NAMALWA (cell line): ENCODE results near the gene DOHH.

Source experiments
- DNase-seq: peaks from one replicate; pipeline ENCODE4 v3.0.0-alpha.2; 2015; ENCODE audit warnings: low spot score

Gene DOHH

GRCh38 chr19:3478409-3479176, 21.9 kb downstream of the DOHH start:
- DNase-seq = no peak

- peak; percentile 33 for DNase-seq
Measured at GRCh38 chr19:3477951-3478350, 22.5 kb downstream of the DOHH start.

- no peak for DNase-seq
Measured at GRCh38 chr19:3477506-3477905, 23.0 kb downstream of the DOHH start.

- DNase-seq = no peak
Measured at GRCh38 chr19:3476830-3477229, 23.6 kb downstream of the DOHH start.

GRCh38 chr19:3475449-3475848, 25.0 kb downstream of the DOHH start:
- DNase-seq = no peak

- no peak for DNase-seq
Measured at GRCh38 chr19:3474614-3475013, 25.9 kb downstream of the DOHH start.

- DNase-seq = no peak
Measured at GRCh38 chr19:3474010-3474409, 26.5 kb downstream of the DOHH start.

GRCh38 chr19:3471954-3472655, 28.4 kb downstream of the DOHH start:
- peak; percentile 30 for DNase-seq

- no peak for DNase-seq
Measured at GRCh38 chr19:3470500-3471128, 29.9 kb downstream of the DOHH start.

- no peak for DNase-seq
Measured at GRCh38 chr19:3469638-3470499, 30.6 kb downstream of the DOHH start.

GRCh38 chr19:3468211-3468610, 32.3 kb downstream of the DOHH start:
- no peak for DNase-seq

GRCh38 chr19:3467437-3468198, 32.9 kb downstream of the DOHH start:
- DNase-seq = no peak

- no peak for DNase-seq
Measured at GRCh38 chr19:3466635-3467034, 33.8 kb downstream of the DOHH start.

- no peak for DNase-seq
Measured at GRCh38 chr19:3465552-3465951, 34.9 kb downstream of the DOHH start.

GRCh38 chr19:3464587-3465235, 35.8 kb downstream of the DOHH start:
- DNase-seq = no peak

GRCh38 chr19:3463714-3464586, 36.5 kb downstream of the DOHH start:
- no peak for DNase-seq

GRCh38 chr19:3462991-3463713, 37.3 kb downstream of the DOHH start:
- DNase-seq = no peak

- no peak for DNase-seq
Measured at GRCh38 chr19:3459965-3460582, 40.4 kb downstream of the DOHH start.
